GM12875 (cell line): ENCODE data around the gene CCDC30.

Experiments
- H3K4me3 ChIP-seq: one replicate; pipeline ENCODE4 v1.5.1; 2011; ENCODE audit warnings: low read depth, low read length, control low read depth
- CTCF ChIP-seq: IDR thresholded peaks from 2 replicates; pipeline ENCODE4 v1.5.1; 2011; ENCODE audit warnings: low read depth, mild to moderate bottlenecking, control low read depth, inconsistent platforms, low read length, moderate library complexity, borderline replicate concordance; ENCODE audit not compliant: insufficient read depth

Gene CCDC30

GRCh38 chr1:42703888-42704464, 240.9 kb downstream of the CCDC30 start:
- no peak overlapping the region for H3K4me3 ChIP-seq
- no peak for TF ChIP-seq CTCF
